A549 (cell line): ENCODE results near the gene BSX. TPM values are rescaled to one million over a fixed set of nuclear protein-coding genes. Genes with fewer than 3 reads are reported as not detected.

Source experiments
- ATAC-seq, 2 experiments: fragments of 200-7000 bp in 1 of 2; fragments of >200 bp in 1 of 2; cut with Nextera tagmentation in 1 of 2; cut with Tn5 transposase in 1 of 2; 3 replicates each; pipeline versions ENCODE4 v1.8.0 to v1.9.1; 2018 to 2020; ENCODE audit warnings: mild to moderate bottlenecking in 1 of 2, moderate library complexity in 1 of 2
- CTCF ChIA-PET: fragments of 300-600 bp; sonication (Branson Sonifier 250); formaldehyde crosslinking; extraction: SDS; loops from one replicate; lab custom pipeline; 2021; ENCODE audit warnings: antibody characterized with exemption, inconsistent platforms; lab: Yijun Ruan, JAX
- POLR2A ChIA-PET: fragments of 350-600 bp; formaldehyde crosslinking; extraction: SDS; loops from one replicate; lab custom pipeline; 2021; ENCODE audit warnings: antibody characterized with exemption, inconsistent platforms; lab: Yijun Ruan, JAX
- DNase-seq, 2 experiments: peaks; one replicate each; pipeline versions ENCODE4 v3.0.0 to v3.0.0-alpha.2; 2011 to 2016; ENCODE audit warnings: low read depth in 1 of 2, low spot score in 1 of 2
- FAIRE-seq: peaks from 2 replicates; lab custom pipeline; 2011; peaks lifted over from hg19 to GRCh38; lab: Jason Lieb, UNC
- H3K27ac ChIP-seq, 2 experiments: fragments of >200 bp; sonication (Bioruptor Twin); formaldehyde crosslinking; 3 replicates each; pipeline ENCODE4 v1.5.1; 2016 to 2017
- H3K4me1 ChIP-seq: fragments of >200 bp; sonication (Bioruptor Twin); formaldehyde crosslinking; 3 replicates; pipeline ENCODE4 v1.6.1; 2016
- H3K4me2 ChIP-seq: fragments of >200 bp; sonication (Bioruptor Twin); formaldehyde crosslinking; 3 replicates; pipeline ENCODE4 v1.6.1; 2016
- H3K4me3 ChIP-seq: fragments of >200 bp; sonication (Bioruptor Twin); formaldehyde crosslinking; 3 replicates; pipeline ENCODE4 v1.5.1; 2016
- H3K9me3 ChIP-seq: fragments of >200 bp; sonication (Bioruptor Twin); formaldehyde crosslinking; 3 replicates; pipeline ENCODE4 v1.6.1; 2016
- BHLHE40 ChIP-seq: IDR thresholded peaks from 2 replicates; pipeline ENCODE4 v1.6.1; 2012; ENCODE audit warnings: low read depth, low read length, inconsistent platforms
- CBX2 ChIP-seq: fragments of 200-600 bp; sonication (generic); IDR thresholded peaks from 2 replicates; pipeline ENCODE4 v1.6.1; 2016; ENCODE audit warnings: low read depth, mild to moderate bottlenecking, borderline replicate concordance
- CBX8 ChIP-seq: fragments of 200-600 bp; sonication (generic); IDR thresholded peaks from 2 replicates; pipeline ENCODE4 v1.6.1; 2016
- CHD4 ChIP-seq: fragments of 200-600 bp; sonication (generic); IDR thresholded peaks from 2 replicates; pipeline ENCODE4 v1.6.1; 2016; ENCODE audit warnings: antibody characterized with exemption, mild to moderate bottlenecking, borderline replicate concordance
- EHF ChIP-seq: fragments of 250-450 bp; sonication (Bioruptor Pico); IDR thresholded peaks from 2 replicates; pipeline ENCODE4 v1.5.0; 2020; ENCODE audit warnings: mild to moderate bottlenecking
- FOXS1 ChIP-seq: fragments of 250-450 bp; sonication (Bioruptor Pico); IDR thresholded peaks from 2 replicates; pipeline ENCODE4 v1.5.0; 2020; ENCODE audit warnings: mild to moderate bottlenecking, moderate library complexity
- GATA3 ChIP-seq: IDR thresholded peaks from 2 replicates; pipeline ENCODE4 v1.6.1; 2012; ENCODE audit warnings: borderline replicate concordance
- HEYL ChIP-seq: fragments of 250-450 bp; sonication (Bioruptor Pico); IDR thresholded peaks from 2 replicates; pipeline ENCODE4 v1.8.0; 2021; ENCODE audit warnings: mild to moderate bottlenecking, moderate library complexity
- HMGXB4 ChIP-seq: fragments of 250-450 bp; sonication (Bioruptor Pico); IDR thresholded peaks from 2 replicates; pipeline ENCODE4 v1.5.0; 2021; ENCODE audit warnings: mild to moderate bottlenecking, moderate library complexity, borderline replicate concordance
- HOXA7 ChIP-seq: fragments of 250-450 bp; sonication (Bioruptor Pico); IDR thresholded peaks from 2 replicates; pipeline ENCODE4 v1.5.0; 2020; ENCODE audit warnings: mild to moderate bottlenecking, moderate library complexity
- HOXB13 ChIP-seq: fragments of 250-450 bp; sonication (Bioruptor Pico); IDR thresholded peaks from 2 replicates; pipeline ENCODE4 v1.5.0; 2020; ENCODE audit warnings: low read depth, mild to moderate bottlenecking, moderate library complexity
- KDM1A ChIP-seq: fragments of 200-600 bp; sonication (generic); IDR thresholded peaks from 2 replicates; pipeline ENCODE4 v1.6.1; 2016; ENCODE audit warnings: low read depth, mild to moderate bottlenecking
- MAFK ChIP-seq: fragments of 450-650 bp; IDR thresholded peaks from 2 replicates; pipeline ENCODE4 v1.6.1; 2014; ENCODE audit not compliant: partially characterized antibody
- NPAS2 ChIP-seq: fragments of 250-450 bp; sonication (Bioruptor Pico); IDR thresholded peaks from 2 replicates; pipeline ENCODE4 v1.8.0; 2022; ENCODE audit warnings: mild to moderate bottlenecking, moderate library complexity, borderline replicate concordance
- PBX3 ChIP-seq: IDR thresholded peaks from 2 replicates; pipeline ENCODE4 v1.6.1; 2012
- POLR2A ChIP-seq: IDR thresholded peaks from 2 replicates; pipeline ENCODE4 v1.6.1; 2012; ENCODE audit warnings: mild to moderate bottlenecking, low read length
- POLR2AphosphoS2 ChIP-seq: conservative IDR thresholded peaks from 2 replicates; pipeline ENCODE4 v1.6.1; 2012; ENCODE audit warnings: low read length, improper control_type of control experiment, inconsistent platforms
- RFX5 ChIP-seq: fragments of 450-650 bp; IDR thresholded peaks from 2 replicates; pipeline ENCODE4 v1.7.1; 2014; ENCODE audit warnings: antibody characterized with exemption, mild to moderate bottlenecking, moderate library complexity
- RNF2 ChIP-seq: fragments of 200-600 bp; sonication (generic); IDR thresholded peaks from 2 replicates; pipeline ENCODE4 v1.6.1; 2016; ENCODE audit warnings: low read depth, mild to moderate bottlenecking, antibody characterized with exemption, moderate library complexity, borderline replicate concordance
- TFCP2L1 ChIP-seq: fragments of 250-450 bp; sonication (Bioruptor Pico); IDR thresholded peaks from 2 replicates; pipeline ENCODE4 v1.5.0; 2021; ENCODE audit warnings: mild to moderate bottlenecking
- ZC3H11A ChIP-seq: fragments of 450-650 bp; IDR thresholded peaks from 2 replicates; pipeline ENCODE4 v1.6.1; 2014; ENCODE audit warnings: antibody characterized with exemption, mild to moderate bottlenecking
- ZFP36 ChIP-seq: fragments of 450-650 bp; IDR thresholded peaks from 2 replicates; pipeline ENCODE4 v1.6.1; 2014; ENCODE audit warnings: borderline replicate concordance; ENCODE audit not compliant: partially characterized antibody
- WGBS: methylation state at CpG from one replicate; pipeline ENCODE4 v1.1.6; 2017; ENCODE audit errors: missing lambda C conversion rate; 5-methylcytosine and 5-hydroxymethylcytosine counted together
- polyA plus RNA-seq, 4 experiments: library from polyadenylated mRNA; depleted of rRNA in 3 of 4; stranded (reverse); fragments of >200 nt; fragmentation: RNase III in 1 of 4; extraction: RNeasy Plus Mini Kit Qiagen cat#74134 plus additional on column Dnase treatment in 1 of 4; gene quantifications; 2 replicates in 3 of 4; 3 replicates in 1 of 4; pipeline ENCODE4 v1.2.3, GENCODE V29; 2011 to 2017

The BSX gene
- polyA plus RNA-seq, 2 of the 4 experiments (the other 2 are of a cell fraction), result not detected

GRCh38 chr11:122978299-122978620 is 3.4 kb downstream of the BSX start:
- POLR2A ChIA-PET, result no interaction called here
- CTCF ChIA-PET, result no interaction called here
- 30% methylated on average over 7 of the region's 7 CpGs for WGBS

GRCh38 chr11:122977470-122978298 is 4.0 kb downstream of the BSX start:
- ChIA-PET CTCF (no interaction called here), POLR2A (no interaction called here)
- 60% methylated on average over 24 of the region's 50 CpGs for WGBS
- TF ChIP-seq GATA3 (no peak), EHF (CRISPR knock-in tag) (no peak), BHLHE40 (no peak), HMGXB4 (no peak), KDM1A (no peak), NPAS2 (CRISPR knock-in tag) (no peak), FOXS1 (no peak), RNF2 (no peak), CHD4 (no peak), PBX3 (no peak), HOXA7 (CRISPR knock-in tag) (no peak), RFX5 (no peak), ZC3H11A (no peak), MAFK (no peak)
- Histone ChIP-seq H3K4me2 (no peak overlapping the region), H3K4me3 (no peak overlapping the region), H3K9me3 (no peaks in the 10 kb centered on the region), H3K27ac (no peak overlapping the region), H3K4me1 (no peaks in the 10 kb centered on the region)
- FAIRE-seq (no peak), DNase-seq (no peak), ATAC-seq (no peak)

More at GRCh38 chr11:122978299-122978620, 3.4 kb downstream of the BSX start:
- Histone ChIP-seq H3K4me3 (no peak overlapping the region), H3K4me1 (no peaks in the 10 kb centered on the region), H3K4me2 (no peak overlapping the region), H3K9me3 (no peaks in the 10 kb centered on the region), H3K27ac (no peak overlapping the region)
- ATAC-seq, result no peak
- TF ChIP-seq CBX2, result no peak
- no peak for TF ChIP-seq HMGXB4
- no peak for TF ChIP-seq POLR2A
- TF ChIP-seq TFCP2L1, result no peak
- TF ChIP-seq EHF (CRISPR knock-in tag), result no peak
- TF ChIP-seq HOXB13, result no peak
- FAIRE-seq, result no peak
- no peak for DNase-seq

DNA sequence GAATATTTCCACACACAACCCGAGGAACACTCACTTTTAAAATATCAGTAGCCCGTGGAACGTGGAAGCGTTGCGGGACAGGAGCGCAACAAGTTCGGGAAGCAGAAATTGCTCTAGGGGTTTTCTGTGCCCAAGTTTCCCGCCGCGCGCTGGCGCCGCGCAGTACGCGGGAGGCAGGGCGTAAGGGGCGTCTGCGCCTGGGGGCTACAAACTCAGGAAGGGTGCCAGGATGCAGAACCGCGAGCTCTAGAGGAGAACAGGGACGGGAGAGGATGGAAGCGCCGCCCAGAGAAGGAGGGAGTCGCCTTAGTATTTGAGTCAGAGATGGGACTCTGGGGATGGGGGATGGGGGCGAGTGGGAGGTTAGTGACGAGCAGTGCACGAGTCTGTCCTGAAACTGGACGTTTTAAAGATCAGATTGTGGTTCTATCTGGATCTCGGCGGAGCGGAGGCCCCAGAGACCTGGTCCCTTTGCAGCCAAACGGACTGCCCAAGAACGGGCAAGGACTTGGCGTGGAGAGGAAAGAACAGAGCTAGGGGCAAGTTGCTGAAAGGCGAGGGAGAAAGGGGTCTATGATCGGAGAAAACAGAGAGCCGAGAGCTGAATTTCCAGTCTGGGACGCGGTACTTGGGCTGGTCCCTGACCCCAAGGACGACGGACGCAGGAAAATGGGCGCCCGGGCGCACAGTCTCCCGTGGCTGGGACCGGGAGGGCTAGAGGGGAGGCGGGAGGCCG is 4.7 kb downstream of the BSX start:
- TF ChIP-seq HEYL, result no peak
- TF ChIP-seq POLR2AphosphoS2, result no peak
- TF ChIP-seq RNF2, result no peak
- no peak for TF ChIP-seq ZFP36
- no peak for TF ChIP-seq CBX8
- no peak overlapping the region for H3K27ac ChIP-seq
- no peak overlapping the region for H3K4me3 ChIP-seq
- no peaks in the 10 kb centered on the region for H3K9me3 ChIP-seq
- H3K4me2 ChIP-seq, result no peak overlapping the region
- FAIRE-seq, result no peak
- ChIA-PET CTCF (no interaction called here), POLR2A (no interaction called here)
- H3K4me1 ChIP-seq, result no peaks in the 10 kb centered on the region
- ATAC-seq, result no peak; a peak in 1 of 6 replicates
- DNase-seq, result no peak
- 51% methylated on average over 38 of the region's 50 CpGs for WGBS
